ENCODE results near the gene CMSS1.

The CMSS1 gene

GRCh38 chr3:100009276-100010086, 191.8 kb downstream of the CMSS1 start:
- in situ Hi-C loops (cut with HindIII; ENCODE audit: low sequenced_read_pairs) = loop anchor here (5.0 kb wide), 1 partner anchor 52 kb away; no protein-coding TSS in a partner anchor

- in situ Hi-C loops (cut with HindIII; ENCODE audit: low sequenced_read_pairs) = no loop called here
These were observed 192.4 kb downstream of the CMSS1 start for GRCh38 chr3:100010087-100010417.

GRCh38 chr3:100018806-100019205, 201.1 kb downstream of the CMSS1 start:
- in situ Hi-C loops (cut with HindIII; ENCODE audit: low sequenced_read_pairs) = no loop called here

- in situ Hi-C loops (cut with HindIII; ENCODE audit: low sequenced_read_pairs) = no loop called here
These were observed 202.1 kb downstream of the CMSS1 start for GRCh38 chr3:100019719-100020118.

GRCh38 chr3:100020876-100021644, 203.4 kb downstream of the CMSS1 start:
- in situ Hi-C loops (cut with HindIII; ENCODE audit: low sequenced_read_pairs) = no loop called here

GRCh38 chr3:100022506-100022905, 204.8 kb downstream of the CMSS1 start:
- in situ Hi-C loops (cut with HindIII; ENCODE audit: low sequenced_read_pairs) = no loop called here

- in situ Hi-C loops (cut with HindIII; ENCODE audit: low sequenced_read_pairs) = no loop called here
These were observed 205.5 kb downstream of the CMSS1 start for GRCh38 chr3:100023150-100023549.

- in situ Hi-C loops (cut with HindIII; ENCODE audit: low sequenced_read_pairs) = no loop called here
These were observed 205.9 kb downstream of the CMSS1 start for GRCh38 chr3:100023595-100023994.

- in situ Hi-C loops (cut with HindIII; ENCODE audit: low sequenced_read_pairs) = no loop called here
These were observed 207.1 kb downstream of the CMSS1 start for GRCh38 chr3:100024520-100025303.

GRCh38 chr3:100027321-100027720, 209.7 kb downstream of the CMSS1 start:
- in situ Hi-C loops (cut with HindIII; ENCODE audit: low sequenced_read_pairs) = no loop called here

GRCh38 chr3:100029052-100029451, 211.4 kb downstream of the CMSS1 start:
- in situ Hi-C loops (cut with HindIII; ENCODE audit: low sequenced_read_pairs) = no loop called here

- in situ Hi-C loops (cut with HindIII; ENCODE audit: low sequenced_read_pairs) = no loop called here
These were observed 212.0 kb downstream of the CMSS1 start for GRCh38 chr3:100029689-100030088.

GRCh38 chr3:100030346-100030745, 212.7 kb downstream of the CMSS1 start:
- in situ Hi-C loops (cut with HindIII; ENCODE audit: low sequenced_read_pairs) = no loop called here

GRCh38 chr3:100030914-100031425, 213.3 kb downstream of the CMSS1 start:
- in situ Hi-C loops (cut with HindIII; ENCODE audit: low sequenced_read_pairs) = no loop called here

GRCh38 chr3:100032243-100032642, 214.6 kb downstream of the CMSS1 start:
- in situ Hi-C loops (cut with HindIII; ENCODE audit: low sequenced_read_pairs) = no loop called here

GRCh38 chr3:100033184-100033583, 215.5 kb downstream of the CMSS1 start:
- in situ Hi-C loops (cut with HindIII; ENCODE audit: low sequenced_read_pairs) = no loop called here

- in situ Hi-C loops (cut with HindIII; ENCODE audit: low sequenced_read_pairs) = no loop called here
These were observed 216.3 kb downstream of the CMSS1 start for GRCh38 chr3:100033903-100034471.

- in situ Hi-C loops (cut with HindIII; ENCODE audit: low sequenced_read_pairs) = no loop called here
These were observed 221.4 kb downstream of the CMSS1 start for GRCh38 chr3:100039075-100039474.

- in situ Hi-C loops (cut with HindIII; ENCODE audit: low sequenced_read_pairs) = no loop called here
These were observed 223.0 kb downstream of the CMSS1 start for GRCh38 chr3:100040451-100041225.

GRCh38 chr3:100041328-100041749, 223.7 kb downstream of the CMSS1 start:
- in situ Hi-C loops (cut with HindIII; ENCODE audit: low sequenced_read_pairs) = no loop called here
